22Rv1 (cell line): Measurements from ENCODE around the gene POLR1E.

ENCODE experiments used
- ZFX ChIP-seq: fragments of 450-650 bp; IDR thresholded peaks from 2 replicates; pipeline ENCODE4 v1.6.1; 2017; ENCODE audit warnings: antibody characterized with exemption, borderline replicate concordance
- TF ChIP-seq, protein P1 (sequence below): fragments of 450-650 bp; IDR thresholded peaks from 2 replicates; pipeline ENCODE4 v1.5.1; 2017; ENCODE audit warnings: mild to moderate bottlenecking

DNA sequence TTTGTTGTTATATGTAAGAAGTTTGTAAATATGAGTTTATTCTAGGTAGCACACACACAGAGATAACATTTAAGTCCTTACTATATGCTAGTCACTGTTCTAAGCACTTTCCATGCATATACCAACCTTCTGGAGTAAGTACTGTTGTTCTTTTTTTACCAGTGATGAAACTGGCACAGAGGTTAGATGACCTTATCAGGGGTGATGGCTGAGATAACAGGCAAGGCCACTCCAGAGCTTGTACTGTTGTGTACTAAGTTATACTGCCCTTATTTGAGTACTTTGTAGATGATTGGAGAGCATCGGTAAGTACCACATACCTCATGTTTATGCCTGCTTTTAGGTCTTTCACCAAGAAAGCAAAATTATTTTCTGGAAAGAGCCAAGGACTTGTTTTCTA, 6.2 kb downstream of the POLR1E start:
- TF ChIP-seq, protein P1, sequence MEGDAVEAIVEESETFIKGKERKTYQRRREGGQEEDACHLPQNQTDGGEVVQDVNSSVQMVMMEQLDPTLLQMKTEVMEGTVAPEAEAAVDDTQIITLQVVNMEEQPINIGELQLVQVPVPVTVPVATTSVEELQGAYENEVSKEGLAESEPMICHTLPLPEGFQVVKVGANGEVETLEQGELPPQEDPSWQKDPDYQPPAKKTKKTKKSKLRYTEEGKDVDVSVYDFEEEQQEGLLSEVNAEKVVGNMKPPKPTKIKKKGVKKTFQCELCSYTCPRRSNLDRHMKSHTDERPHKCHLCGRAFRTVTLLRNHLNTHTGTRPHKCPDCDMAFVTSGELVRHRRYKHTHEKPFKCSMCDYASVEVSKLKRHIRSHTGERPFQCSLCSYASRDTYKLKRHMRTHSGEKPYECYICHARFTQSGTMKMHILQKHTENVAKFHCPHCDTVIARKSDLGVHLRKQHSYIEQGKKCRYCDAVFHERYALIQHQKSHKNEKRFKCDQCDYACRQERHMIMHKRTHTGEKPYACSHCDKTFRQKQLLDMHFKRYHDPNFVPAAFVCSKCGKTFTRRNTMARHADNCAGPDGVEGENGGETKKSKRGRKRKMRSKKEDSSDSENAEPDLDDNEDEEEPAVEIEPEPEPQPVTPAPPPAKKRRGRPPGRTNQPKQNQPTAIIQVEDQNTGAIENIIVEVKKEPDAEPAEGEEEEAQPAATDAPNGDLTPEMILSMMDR, result no peak
- TF ChIP-seq ZFX, result no peak
